WTC11 (cell line): ENCODE data around the gene ABL1. TPM values are rescaled to one million over a fixed set of nuclear protein-coding genes. Genes with fewer than 3 reads are reported as not detected.

Source experiments
- ATAC-seq: fragments of 200-7000 bp; cut with Tn5 transposase; 2 replicates; pipeline ENCODE4 v1.10.0; 2021; ENCODE audit warnings: mild to moderate bottlenecking, moderate library complexity
- CTCF ChIA-PET: fragments of 300-600 bp; sonication (Branson Sonifier 250); formaldehyde crosslinking; loops from one replicate; lab custom pipeline; 2021; ENCODE audit warnings: antibody characterized with exemption; lab: Charles Lee
- POLR2A ChIA-PET: fragments of 350-600 bp; sonication (Branson Sonifier 250); formaldehyde crosslinking; loops from one replicate; lab custom pipeline; 2021; ENCODE audit warnings: antibody characterized with exemption; lab: Charles Lee
- DNase-seq: peaks from one replicate; pipeline ENCODE4 v3.0.0; 2021; ENCODE audit warnings: low spot score
- H3K27ac Mint-ChIP-seq: 2 replicates; pipeline ENCODE4 v1.8.0; 2021; ENCODE audit warnings: mixed read lengths
- H3K27me3 Mint-ChIP-seq: 2 replicates; pipeline ENCODE4 v1.8.0; 2021; ENCODE audit warnings: low read depth, mild to moderate bottlenecking, moderate library complexity, mixed read lengths
- H3K36me3 Mint-ChIP-seq: 2 replicates; pipeline ENCODE4 v1.8.0; 2021; ENCODE audit warnings: mixed read lengths
- H3K4me1 Mint-ChIP-seq: 2 replicates; pipeline ENCODE4 v1.8.0; 2022; ENCODE audit warnings: mixed read lengths
- H3K4me3 Mint-ChIP-seq: 2 replicates; pipeline ENCODE4 v1.8.0; 2021; ENCODE audit warnings: mild to moderate bottlenecking, moderate library complexity, mixed read lengths
- H3K9me3 Mint-ChIP-seq: 2 replicates; pipeline ENCODE4 v1.8.0; 2021; ENCODE audit warnings: mixed read lengths
- ATF1 ChIP-seq: sonication (generic); formaldehyde crosslinking; IDR thresholded peaks from 2 replicates; pipeline ENCODE4 v1.8.1; 2023; ENCODE audit warnings: mild to moderate bottlenecking, moderate library complexity, missing genetic modification reagents
- ELF4 ChIP-seq: sonication (generic); formaldehyde crosslinking; IDR thresholded peaks from 2 replicates; pipeline ENCODE4 v1.8.1; 2022; ENCODE audit warnings: low read depth, mild to moderate bottlenecking, moderate library complexity, missing genetic modification reagents
- ESRRA ChIP-seq: sonication (generic); formaldehyde crosslinking; IDR thresholded peaks from 2 replicates; pipeline ENCODE4 v1.8.1; 2022; ENCODE audit warnings: mild to moderate bottlenecking, missing genetic modification reagents, borderline replicate concordance
- GTF2I ChIP-seq: fragments of 250-450 bp; sonication (Bioruptor Pico); conservative IDR thresholded peaks from 2 replicates; pipeline ENCODE4 v1.4.0; 2021; ENCODE audit warnings: mild to moderate bottlenecking
- HMGA2 ChIP-seq: fragments of 250-450 bp; sonication (Bioruptor Pico); IDR thresholded peaks from 2 replicates; pipeline ENCODE4 v1.4.0; 2021; ENCODE audit warnings: mild to moderate bottlenecking, moderate library complexity
- JUN ChIP-seq: sonication (generic); formaldehyde crosslinking; IDR thresholded peaks from 2 replicates; pipeline ENCODE4 v1.8.0; 2023; ENCODE audit warnings: mild to moderate bottlenecking, missing genetic modification reagents
- NR1H2 ChIP-seq: sonication (generic); formaldehyde crosslinking; IDR thresholded peaks from 2 replicates; pipeline ENCODE4 v1.9.0; 2021; ENCODE audit warnings: mild to moderate bottlenecking, moderate library complexity, missing genetic modification reagents
- RELA ChIP-seq: sonication (generic); formaldehyde crosslinking; IDR thresholded peaks from 2 replicates; pipeline ENCODE4 v1.8.1; 2022; ENCODE audit warnings: missing genetic modification reagents, mild to moderate bottlenecking, borderline replicate concordance
- SMAD4 ChIP-seq: sonication (generic); formaldehyde crosslinking; IDR thresholded peaks from 2 replicates; pipeline ENCODE4 v1.8.0; 2022; ENCODE audit warnings: mild to moderate bottlenecking, missing genetic modification reagents
- TEAD1 ChIP-seq: sonication (generic); formaldehyde crosslinking; IDR thresholded peaks from 2 replicates; pipeline ENCODE4 v1.8.0; 2022; ENCODE audit warnings: mild to moderate bottlenecking, missing genetic modification reagents
- TP53 ChIP-seq: sonication (generic); formaldehyde crosslinking; IDR thresholded peaks from 2 replicates; pipeline ENCODE4 v1.8.1; 2023; ENCODE audit warnings: mild to moderate bottlenecking, missing genetic modification reagents
- ZBTB21 ChIP-seq: sonication (generic); formaldehyde crosslinking; IDR thresholded peaks from 2 replicates; pipeline ENCODE4 v1.8.1; 2023; ENCODE audit warnings: mild to moderate bottlenecking, missing genetic modification reagents, borderline replicate concordance
- ZNF121 ChIP-seq: sonication (generic); formaldehyde crosslinking; IDR thresholded peaks from 2 replicates; pipeline ENCODE4 v1.8.0; 2023; ENCODE audit warnings: missing genetic modification reagents
- ZNF317 ChIP-seq: sonication (generic); formaldehyde crosslinking; IDR thresholded peaks from 2 replicates; pipeline ENCODE4 v1.8.1; 2023; ENCODE audit warnings: low read depth, mild to moderate bottlenecking, moderate library complexity, missing genetic modification reagents, borderline replicate concordance
- ZNF416 ChIP-seq: fragments of 250-450 bp; sonication (Bioruptor Pico); IDR thresholded peaks from 2 replicates; pipeline ENCODE4 v1.9.0; 2021; ENCODE audit warnings: mild to moderate bottlenecking, inconsistent platforms
- total RNA-seq: library from RNA; stranded (reverse); gene quantifications from 3 replicates; pipeline ENCODE4 v1.2.3, GENCODE V29; 2021
- TF ChIP-seq, protein P1 (sequence below): sonication (generic); formaldehyde crosslinking; IDR thresholded peaks from 2 replicates; pipeline ENCODE4 v1.8.1; 2022; ENCODE audit warnings: low read depth, mild to moderate bottlenecking, moderate library complexity, missing genetic modification reagents, borderline replicate concordance
- TF ChIP-seq, protein P2 (sequence below): sonication (generic); formaldehyde crosslinking; IDR thresholded peaks from 2 replicates; pipeline ENCODE4 v1.8.0; 2022; ENCODE audit warnings: mild to moderate bottlenecking, missing genetic modification reagents
- TF ChIP-seq, protein P3 (sequence below): sonication (generic); formaldehyde crosslinking; IDR thresholded peaks from 2 replicates; pipeline ENCODE4 v1.8.1; 2022; ENCODE audit warnings: mild to moderate bottlenecking, moderate library complexity, missing genetic modification reagents
- TF ChIP-seq, protein P4 (sequence below): sonication (generic); formaldehyde crosslinking; IDR thresholded peaks from 2 replicates; pipeline ENCODE4 v1.8.1; 2022; ENCODE audit warnings: low read depth, missing genetic modification reagents, borderline replicate concordance
- TF ChIP-seq, protein P5 (sequence below): sonication (generic); formaldehyde crosslinking; conservative IDR thresholded peaks from 2 replicates; pipeline ENCODE4 v1.8.1; 2023; ENCODE audit warnings: mild to moderate bottlenecking, low read depth, missing genetic modification reagents, moderate library complexity
- TF ChIP-seq, protein P6 (sequence below): sonication (generic); formaldehyde crosslinking; IDR thresholded peaks from 2 replicates; pipeline ENCODE4 v1.8.0; 2022; ENCODE audit warnings: mild to moderate bottlenecking, missing genetic modification reagents
- TF ChIP-seq, protein P7 (sequence below): fragments of 200-600 bp; IDR thresholded peaks from 2 replicates; pipeline ENCODE4 v1.8.0; 2022; ENCODE audit warnings: antibody characterized with exemption
- TF ChIP-seq, protein P8 (sequence below): sonication (generic); formaldehyde crosslinking; IDR thresholded peaks from 2 replicates; pipeline ENCODE4 v1.8.1; 2023; ENCODE audit warnings: mild to moderate bottlenecking, missing genetic modification reagents

ABL1 gene
- total RNA-seq, 1 experiment from 2014 or later: 104 TPM

DNA sequence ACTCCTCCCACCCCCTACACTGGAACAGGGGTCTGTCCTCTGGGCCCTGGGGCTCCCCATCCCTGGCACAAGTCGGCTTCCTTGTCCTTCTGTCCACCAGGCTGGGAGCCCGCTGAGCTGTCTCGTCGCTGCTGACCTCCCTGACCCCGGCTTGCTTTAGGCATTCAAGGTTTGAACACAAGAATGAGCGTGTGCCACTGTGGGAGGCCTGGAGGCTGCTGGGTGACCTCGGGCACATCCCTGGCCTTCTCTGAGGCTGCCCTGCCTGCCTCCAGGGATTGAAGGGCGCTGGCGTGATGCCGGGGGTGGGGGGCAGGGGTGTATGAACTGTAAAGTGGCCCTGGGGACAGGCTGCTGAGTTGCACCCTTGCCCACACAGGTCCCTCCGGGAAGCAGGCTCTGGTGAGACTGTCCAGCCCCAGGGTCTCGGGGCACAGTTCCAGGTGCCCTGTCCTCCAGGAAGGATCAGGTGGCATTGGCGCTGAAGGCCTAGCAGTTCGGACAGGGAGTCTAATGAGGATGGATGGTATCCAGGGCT lies 85.8 kb downstream of the ABL1 start:
- ChIA-PET POLR2A (no interaction called here), CTCF (interaction anchor here (0.6 kb wide), 1 partner anchor 77 kb away, joined by 3 read pairs; no protein-coding TSS in a partner anchor)
- no peak for TF ChIP-seq SMAD4 (CRISPR knock-in tag)
- TF ChIP-seq, protein P1, sequence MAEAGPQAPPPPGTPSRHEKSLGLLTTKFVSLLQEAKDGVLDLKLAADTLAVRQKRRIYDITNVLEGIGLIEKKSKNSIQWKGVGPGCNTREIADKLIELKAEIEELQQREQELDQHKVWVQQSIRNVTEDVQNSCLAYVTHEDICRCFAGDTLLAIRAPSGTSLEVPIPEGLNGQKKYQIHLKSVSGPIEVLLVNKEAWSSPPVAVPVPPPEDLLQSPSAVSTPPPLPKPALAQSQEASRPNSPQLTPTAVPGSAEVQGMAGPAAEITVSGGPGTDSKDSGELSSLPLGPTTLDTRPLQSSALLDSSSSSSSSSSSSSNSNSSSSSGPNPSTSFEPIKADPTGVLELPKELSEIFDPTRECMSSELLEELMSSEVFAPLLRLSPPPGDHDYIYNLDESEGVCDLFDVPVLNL (CRISPR knock-in tag): no peak
- TF ChIP-seq, protein P2, sequence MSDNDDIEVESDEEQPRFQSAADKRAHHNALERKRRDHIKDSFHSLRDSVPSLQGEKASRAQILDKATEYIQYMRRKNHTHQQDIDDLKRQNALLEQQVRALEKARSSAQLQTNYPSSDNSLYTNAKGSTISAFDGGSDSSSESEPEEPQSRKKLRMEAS (CRISPR knock-in tag): no peak
- no peak for TF ChIP-seq TEAD1 (CRISPR knock-in tag)
- TF ChIP-seq, protein P3, sequence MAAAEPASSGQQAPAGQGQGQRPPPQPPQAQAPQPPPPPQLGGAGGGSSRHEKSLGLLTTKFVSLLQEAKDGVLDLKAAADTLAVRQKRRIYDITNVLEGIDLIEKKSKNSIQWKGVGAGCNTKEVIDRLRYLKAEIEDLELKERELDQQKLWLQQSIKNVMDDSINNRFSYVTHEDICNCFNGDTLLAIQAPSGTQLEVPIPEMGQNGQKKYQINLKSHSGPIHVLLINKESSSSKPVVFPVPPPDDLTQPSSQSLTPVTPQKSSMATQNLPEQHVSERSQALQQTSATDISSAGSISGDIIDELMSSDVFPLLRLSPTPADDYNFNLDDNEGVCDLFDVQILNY (CRISPR knock-in tag): no peak
- TF ChIP-seq ZBTB21: no peak
- TF ChIP-seq, protein P4, sequence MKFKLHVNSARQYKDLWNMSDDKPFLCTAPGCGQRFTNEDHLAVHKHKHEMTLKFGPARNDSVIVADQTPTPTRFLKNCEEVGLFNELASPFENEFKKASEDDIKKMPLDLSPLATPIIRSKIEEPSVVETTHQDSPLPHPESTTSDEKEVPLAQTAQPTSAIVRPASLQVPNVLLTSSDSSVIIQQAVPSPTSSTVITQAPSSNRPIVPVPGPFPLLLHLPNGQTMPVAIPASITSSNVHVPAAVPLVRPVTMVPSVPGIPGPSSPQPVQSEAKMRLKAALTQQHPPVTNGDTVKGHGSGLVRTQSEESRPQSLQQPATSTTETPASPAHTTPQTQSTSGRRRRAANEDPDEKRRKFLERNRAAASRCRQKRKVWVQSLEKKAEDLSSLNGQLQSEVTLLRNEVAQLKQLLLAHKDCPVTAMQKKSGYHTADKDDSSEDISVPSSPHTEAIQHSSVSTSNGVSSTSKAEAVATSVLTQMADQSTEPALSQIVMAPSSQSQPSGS (CRISPR knock-in tag): no peak
- TF ChIP-seq ELF4 (CRISPR knock-in tag): no peak
- TF ChIP-seq HMGA2 (CRISPR knock-in tag): no peak
- TF ChIP-seq, protein P5, sequence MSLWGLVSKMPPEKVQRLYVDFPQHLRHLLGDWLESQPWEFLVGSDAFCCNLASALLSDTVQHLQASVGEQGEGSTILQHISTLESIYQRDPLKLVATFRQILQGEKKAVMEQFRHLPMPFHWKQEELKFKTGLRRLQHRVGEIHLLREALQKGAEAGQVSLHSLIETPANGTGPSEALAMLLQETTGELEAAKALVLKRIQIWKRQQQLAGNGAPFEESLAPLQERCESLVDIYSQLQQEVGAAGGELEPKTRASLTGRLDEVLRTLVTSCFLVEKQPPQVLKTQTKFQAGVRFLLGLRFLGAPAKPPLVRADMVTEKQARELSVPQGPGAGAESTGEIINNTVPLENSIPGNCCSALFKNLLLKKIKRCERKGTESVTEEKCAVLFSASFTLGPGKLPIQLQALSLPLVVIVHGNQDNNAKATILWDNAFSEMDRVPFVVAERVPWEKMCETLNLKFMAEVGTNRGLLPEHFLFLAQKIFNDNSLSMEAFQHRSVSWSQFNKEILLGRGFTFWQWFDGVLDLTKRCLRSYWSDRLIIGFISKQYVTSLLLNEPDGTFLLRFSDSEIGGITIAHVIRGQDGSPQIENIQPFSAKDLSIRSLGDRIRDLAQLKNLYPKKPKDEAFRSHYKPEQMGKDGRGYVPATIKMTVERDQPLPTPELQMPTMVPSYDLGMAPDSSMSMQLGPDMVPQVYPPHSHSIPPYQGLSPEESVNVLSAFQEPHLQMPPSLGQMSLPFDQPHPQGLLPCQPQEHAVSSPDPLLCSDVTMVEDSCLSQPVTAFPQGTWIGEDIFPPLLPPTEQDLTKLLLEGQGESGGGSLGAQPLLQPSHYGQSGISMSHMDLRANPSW: no peak
- no peak for TF ChIP-seq ZNF121 (CRISPR knock-in tag)
- no peak for TF ChIP-seq RELA (CRISPR knock-in tag)
- no peak for TF ChIP-seq ATF1
- DNase-seq (no peak), ATAC-seq (no peak)
- no peak overlapping the region for H3K4me3 Mint-ChIP-seq
- no peaks in the 10 kb centered on the region for H3K36me3 Mint-ChIP-seq
- no peaks in the 10 kb centered on the region for H3K9me3 Mint-ChIP-seq
- H3K27me3 Mint-ChIP-seq: no peaks in the 10 kb centered on the region
- no peak overlapping the region for H3K27ac Mint-ChIP-seq
- peaks cover 9% of the 10 kb centered on the region for H3K4me1 Mint-ChIP-seq

DNA sequence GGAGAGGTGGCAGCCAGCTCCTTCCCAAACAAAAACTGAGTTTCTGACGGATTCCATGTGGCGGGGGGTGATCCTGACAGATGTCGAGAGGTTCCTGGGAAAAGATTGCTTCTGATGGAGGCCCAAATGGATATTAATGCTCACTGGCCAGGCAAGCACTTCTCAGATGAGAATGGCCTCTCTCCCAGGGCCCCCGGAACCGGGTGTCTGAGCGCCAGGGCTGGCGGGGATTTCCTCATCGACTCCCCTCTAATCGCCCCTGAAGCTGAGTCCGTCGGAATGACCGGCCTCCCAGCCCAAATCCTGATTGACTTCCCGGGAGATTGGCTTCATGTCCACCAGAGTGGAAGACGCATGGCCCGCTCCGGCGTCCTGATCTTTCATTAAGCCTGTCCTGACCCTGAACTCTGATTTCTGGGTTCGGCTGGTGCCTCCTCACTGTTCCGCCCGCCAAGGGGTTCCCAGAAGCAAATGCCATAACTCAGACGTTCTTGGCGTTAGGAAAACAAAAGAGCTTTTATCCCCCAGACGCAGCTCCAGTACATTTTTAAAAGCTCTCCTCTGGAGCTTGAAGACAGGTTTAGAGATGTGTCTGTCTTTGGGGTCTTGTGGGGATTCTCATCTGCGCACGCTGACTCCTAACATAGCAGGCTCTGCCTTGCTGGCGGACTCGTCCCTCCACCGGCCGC lies 86.4 kb downstream of the ABL1 start:
- DNase-seq: no peak
- H3K27ac Mint-ChIP-seq: no peak overlapping the region
- no peak overlapping the region for H3K4me3 Mint-ChIP-seq
- no peaks in the 10 kb centered on the region for H3K36me3 Mint-ChIP-seq
- no peak for ATAC-seq
- POLR2A ChIA-PET: no interaction called here
- CTCF ChIA-PET: interaction anchor here (0.6 to 0.9 kb wide), 2 partner anchors 28 to 77 kb away, joined by 3 read pairs; no protein-coding TSS in a partner anchor
- peaks cover 9% of the 10 kb centered on the region for H3K4me1 Mint-ChIP-seq
- H3K9me3 Mint-ChIP-seq: no peaks in the 10 kb centered on the region
- H3K27me3 Mint-ChIP-seq: no peaks in the 10 kb centered on the region
- no peak for TF ChIP-seq ZNF416
- TF ChIP-seq ZNF317 (CRISPR knock-in tag): no peak
- TF ChIP-seq TP53 (CRISPR knock-in tag): no peak
- no peak for TF ChIP-seq ELF4 (CRISPR knock-in tag)
- TF ChIP-seq, protein P6, sequence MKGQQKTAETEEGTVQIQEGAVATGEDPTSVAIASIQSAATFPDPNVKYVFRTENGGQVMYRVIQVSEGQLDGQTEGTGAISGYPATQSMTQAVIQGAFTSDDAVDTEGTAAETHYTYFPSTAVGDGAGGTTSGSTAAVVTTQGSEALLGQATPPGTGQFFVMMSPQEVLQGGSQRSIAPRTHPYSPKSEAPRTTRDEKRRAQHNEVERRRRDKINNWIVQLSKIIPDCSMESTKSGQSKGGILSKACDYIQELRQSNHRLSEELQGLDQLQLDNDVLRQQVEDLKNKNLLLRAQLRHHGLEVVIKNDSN (CRISPR knock-in tag): no peak
- no peak for TF ChIP-seq ESRRA (CRISPR knock-in tag)
- TF ChIP-seq JUN (CRISPR knock-in tag): no peak
- TF ChIP-seq, protein P7, sequence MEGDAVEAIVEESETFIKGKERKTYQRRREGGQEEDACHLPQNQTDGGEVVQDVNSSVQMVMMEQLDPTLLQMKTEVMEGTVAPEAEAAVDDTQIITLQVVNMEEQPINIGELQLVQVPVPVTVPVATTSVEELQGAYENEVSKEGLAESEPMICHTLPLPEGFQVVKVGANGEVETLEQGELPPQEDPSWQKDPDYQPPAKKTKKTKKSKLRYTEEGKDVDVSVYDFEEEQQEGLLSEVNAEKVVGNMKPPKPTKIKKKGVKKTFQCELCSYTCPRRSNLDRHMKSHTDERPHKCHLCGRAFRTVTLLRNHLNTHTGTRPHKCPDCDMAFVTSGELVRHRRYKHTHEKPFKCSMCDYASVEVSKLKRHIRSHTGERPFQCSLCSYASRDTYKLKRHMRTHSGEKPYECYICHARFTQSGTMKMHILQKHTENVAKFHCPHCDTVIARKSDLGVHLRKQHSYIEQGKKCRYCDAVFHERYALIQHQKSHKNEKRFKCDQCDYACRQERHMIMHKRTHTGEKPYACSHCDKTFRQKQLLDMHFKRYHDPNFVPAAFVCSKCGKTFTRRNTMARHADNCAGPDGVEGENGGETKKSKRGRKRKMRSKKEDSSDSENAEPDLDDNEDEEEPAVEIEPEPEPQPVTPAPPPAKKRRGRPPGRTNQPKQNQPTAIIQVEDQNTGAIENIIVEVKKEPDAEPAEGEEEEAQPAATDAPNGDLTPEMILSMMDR: no peak
- TF ChIP-seq NR1H2 (CRISPR knock-in tag): no peak
- TF ChIP-seq, protein P8, sequence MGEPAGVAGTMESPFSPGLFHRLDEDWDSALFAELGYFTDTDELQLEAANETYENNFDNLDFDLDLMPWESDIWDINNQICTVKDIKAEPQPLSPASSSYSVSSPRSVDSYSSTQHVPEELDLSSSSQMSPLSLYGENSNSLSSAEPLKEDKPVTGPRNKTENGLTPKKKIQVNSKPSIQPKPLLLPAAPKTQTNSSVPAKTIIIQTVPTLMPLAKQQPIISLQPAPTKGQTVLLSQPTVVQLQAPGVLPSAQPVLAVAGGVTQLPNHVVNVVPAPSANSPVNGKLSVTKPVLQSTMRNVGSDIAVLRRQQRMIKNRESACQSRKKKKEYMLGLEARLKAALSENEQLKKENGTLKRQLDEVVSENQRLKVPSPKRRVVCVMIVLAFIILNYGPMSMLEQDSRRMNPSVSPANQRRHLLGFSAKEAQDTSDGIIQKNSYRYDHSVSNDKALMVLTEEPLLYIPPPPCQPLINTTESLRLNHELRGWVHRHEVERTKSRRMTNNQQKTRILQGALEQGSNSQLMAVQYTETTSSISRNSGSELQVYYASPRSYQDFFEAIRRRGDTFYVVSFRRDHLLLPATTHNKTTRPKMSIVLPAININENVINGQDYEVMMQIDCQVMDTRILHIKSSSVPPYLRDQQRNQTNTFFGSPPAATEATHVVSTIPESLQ (CRISPR knock-in tag): no peak
- no peak for TF ChIP-seq GTF2I
